GM23338 (cell line): ENCODE measurements around the gene SH3BP4. TPM values are rescaled to one million over a fixed set of nuclear protein-coding genes. Genes with fewer than 3 reads are reported as not detected.

Experiments
- ATAC-seq: fragments of 200-7000 bp; cut with Tn5 transposase; 3 replicates; pipeline ENCODE4 v1.9.1; 2020
- DNase-seq: peaks from one replicate; pipeline ENCODE4 v3.0.0-alpha.2; 2015; ENCODE audit warnings: low spot score
- H2AFZ ChIP-seq: fragments of 200-600 bp; sonication (generic); 2 replicates; pipeline ENCODE4 v1.8.0; 2016; ENCODE audit warnings: antibody characterized with exemption, mild to moderate bottlenecking, moderate library complexity
- H3F3A ChIP-seq: fragments of 200-600 bp; sonication (generic); replicated peaks from 2 replicates; pipeline ENCODE4 v1.8.0; 2017; ENCODE audit warnings: antibody characterized with exemption, mixed run types, low read depth
- H3K27ac ChIP-seq: fragments of 200-600 bp; sonication (generic); 2 replicates; pipeline ENCODE4 v1.6.1; 2016; ENCODE audit warnings: low read depth
- H3K27me3 ChIP-seq: fragments of 200-600 bp; sonication (generic); 2 replicates; pipeline ENCODE4 v1.8.0; 2016; ENCODE audit warnings: mild to moderate bottlenecking, mixed run types, moderate library complexity; ENCODE audit not compliant: insufficient read depth
- H3K36me3 ChIP-seq: fragments of 200-600 bp; sonication (generic); 2 replicates; pipeline ENCODE4 v1.8.0; 2016; ENCODE audit warnings: mild to moderate bottlenecking; ENCODE audit not compliant: insufficient read depth
- H3K4me1 ChIP-seq: fragments of 200-600 bp; sonication (generic); 2 replicates; pipeline ENCODE4 v1.8.0; 2016; ENCODE audit warnings: mild to moderate bottlenecking, moderate library complexity; ENCODE audit not compliant: insufficient read depth
- H3K4me2 ChIP-seq: fragments of 200-600 bp; sonication (generic); 2 replicates; pipeline ENCODE4 v1.7.1; 2017; ENCODE audit warnings: mixed run types
- H3K4me3 ChIP-seq: fragments of 200-600 bp; sonication (generic); 2 replicates; pipeline ENCODE4 v1.6.1; 2016; ENCODE audit warnings: mixed run types
- H3K79me2 ChIP-seq: fragments of 200-600 bp; sonication (generic); replicated peaks from 2 replicates; pipeline ENCODE4 v1.8.0; 2017; ENCODE audit warnings: mild to moderate bottlenecking; ENCODE audit not compliant: insufficient read depth
- H3K9me2 ChIP-seq: fragments of 200-600 bp; sonication (generic); 2 replicates; pipeline ENCODE4 v1.8.0; 2017; ENCODE audit not compliant: insufficient read depth
- H4K20me1 ChIP-seq: fragments of 200-600 bp; sonication (generic); replicated peaks from 2 replicates; pipeline ENCODE4 v1.8.0; 2017; ENCODE audit warnings: mild to moderate bottlenecking; ENCODE audit not compliant: insufficient read depth
- H3K27ac Mint-ChIP-seq: 2 replicates; pipeline ENCODE4 v1.8.0; 2020; ENCODE audit warnings: inconsistent platforms, mild to moderate bottlenecking, moderate library complexity, mixed read lengths
- H3K27me3 Mint-ChIP-seq: 3 replicates; pipeline ENCODE4 v1.8.0; 2022; ENCODE audit warnings: low read depth, mild to moderate bottlenecking, moderate library complexity, mixed read lengths, inconsistent platforms; ENCODE audit not compliant: insufficient read depth, poor library complexity
- H3K36me3 Mint-ChIP-seq: 3 replicates; pipeline ENCODE4 v1.8.0; 2021; ENCODE audit warnings: low read depth, mild to moderate bottlenecking, inconsistent platforms, moderate library complexity, mixed read lengths
- H3K4me1 Mint-ChIP-seq: 3 replicates; pipeline ENCODE4 v1.8.0; 2020; ENCODE audit warnings: mild to moderate bottlenecking, inconsistent platforms, mixed read lengths
- H3K4me3 Mint-ChIP-seq: 3 replicates; pipeline ENCODE4 v1.8.0; 2021; ENCODE audit warnings: moderate library complexity, mild to moderate bottlenecking, inconsistent platforms, mixed read lengths
- H3K9me3 Mint-ChIP-seq: 3 replicates; pipeline ENCODE4 v1.8.0; 2020; ENCODE audit warnings: moderate library complexity, mild to moderate bottlenecking, inconsistent platforms, mixed read lengths
- CREB1 ChIP-seq: fragments of 250-450 bp; sonication (Bioruptor Pico); IDR thresholded peaks from 2 replicates; pipeline ENCODE4 v1.5.0; 2020; ENCODE audit warnings: low read depth, mild to moderate bottlenecking, moderate library complexity
- ETS1 ChIP-seq: IDR thresholded peaks from 2 replicates; pipeline ENCODE4 v1.6.1; 2016; ENCODE audit warnings: antibody characterized with exemption
- NANOG ChIP-seq: IDR thresholded peaks from 2 replicates; pipeline ENCODE4 v1.6.1; 2016; ENCODE audit warnings: antibody characterized with exemption, borderline replicate concordance
- POLR2AphosphoS5 ChIP-seq: IDR thresholded peaks from 2 replicates; pipeline ENCODE4 v1.6.1; 2016; ENCODE audit warnings: antibody characterized with exemption, low read depth
- REST ChIP-seq: IDR thresholded peaks from one replicate; pipeline ENCODE4 v1.6.1; 2018; ENCODE audit warnings: antibody characterized with exemption; ENCODE audit not compliant: unreplicated experiment
- ZNF114 ChIP-seq: fragments of 250-450 bp; sonication (Bioruptor Pico); IDR thresholded peaks from 2 replicates; pipeline ENCODE4 v1.5.0; 2020; ENCODE audit warnings: mild to moderate bottlenecking, moderate library complexity
- polyA plus RNA-seq: library from polyadenylated mRNA; unstranded; fragments of >200 nt; fragmentation: Nextera tagmentation; extraction: Ambion mirVana; gene quantifications from 2 replicates; pipeline ENCODE4 v1.2.1, GENCODE V29; 2016
- total RNA-seq: library from RNA; depleted of rRNA; stranded (reverse); fragments of >200 nt; shearing (Covaris generic); gene quantifications from 2 replicates; pipeline ENCODE4 v1.2.3, GENCODE V29; 2014

The SH3BP4 gene
- total and polyA plus RNA-seq, 2 experiments from 2014 or later, result 15.6 to 50.9 TPM

GRCh38 chr2:234917211-234917975 lies 34.4 kb upstream of the SH3BP4 start:
- Histone ChIP-seq H3K9me2 (no peaks in the 10 kb centered on the region), H2AFZ (no peak overlapping the region), H3K79me2 (no peaks in the 10 kb centered on the region), H3K27ac (no peak overlapping the region), H3K4me1 (peaks cover 17% of the 10 kb centered on the region), H3K4me2 (no peak overlapping the region), H4K20me1 (no peaks in the 10 kb centered on the region), H3K4me3 (no peak overlapping the region), H3K27me3 (no peaks in the 10 kb centered on the region), H3K36me3 (no peaks in the 10 kb centered on the region), H3F3A (no peaks in the 10 kb centered on the region)
- Mint-ChIP-seq H3K36me3 (peaks cover 2% of the 10 kb centered on the region; the same call in 1 of the 3 replicates), H3K27ac (no peak overlapping the region), H3K9me3 (no peaks in the 10 kb centered on the region; the same call in 2 of the 3 replicates), H3K27me3 (no peaks in the 10 kb centered on the region), H3K4me1 (peaks cover 15% of the 10 kb centered on the region), H3K4me3 (no peak overlapping the region)
- no peak for DNase-seq
- TF ChIP-seq POLR2AphosphoS5, result no peak
- TF ChIP-seq ETS1, result no peak
- TF ChIP-seq CREB1, result no peak
- no peak for TF ChIP-seq NANOG
- no peak for TF ChIP-seq REST
- TF ChIP-seq ZNF114, result no peak
- ATAC-seq, result no peak

- no peaks in the 10 kb centered on the region for H4K20me1 ChIP-seq
- no peak overlapping the region for H3K27ac Mint-ChIP-seq
- TF ChIP-seq NANOG, result no peak
- no peak overlapping the region for H3K4me2 ChIP-seq
- no peak overlapping the region for H3K27ac ChIP-seq
- no peak overlapping the region for H3K4me3 Mint-ChIP-seq
- H3K36me3 Mint-ChIP-seq, result peaks cover 2% of the 10 kb centered on the region; the same call in 1 of the 3 replicates
- no peaks in the 10 kb centered on the region for H3K27me3 Mint-ChIP-seq
- H3K9me2 ChIP-seq, result no peaks in the 10 kb centered on the region
- peaks cover 15% of the 10 kb centered on the region for H3K4me1 Mint-ChIP-seq
- H3K4me1 ChIP-seq, result peaks cover 17% of the 10 kb centered on the region
- no peak overlapping the region for H3K4me3 ChIP-seq
- DNase-seq (no peak), ATAC-seq (no peak)
- no peaks in the 10 kb centered on the region for H3F3A ChIP-seq
- H2AFZ ChIP-seq, result no peak overlapping the region
- H3K9me3 Mint-ChIP-seq, result no peaks in the 10 kb centered on the region; the same call in 2 of the 3 replicates
- H3K79me2 ChIP-seq, result no peaks in the 10 kb centered on the region
- no peaks in the 10 kb centered on the region for H3K36me3 ChIP-seq
- H3K27me3 ChIP-seq, result no peaks in the 10 kb centered on the region
These were observed 32.1 kb upstream of the SH3BP4 start for GRCh38 chr2:234919711-234920110.
